Fibroblast of pulmonary artery (primary cell): ENCODE results near the gene GREM1.

ENCODE experiments used
- DNase-seq: peaks from one replicate; pipeline ENCODE4 v3.0.0-alpha.2; 2010; ENCODE audit warnings: low read depth
- H3K4me3 ChIP-seq: replicated peaks from 2 replicates; pipeline ENCODE4 v1.5.1; 2011; ENCODE audit warnings: low read depth, mild to moderate bottlenecking, control low read depth, low read length, moderate library complexity
- CTCF ChIP-seq: IDR thresholded peaks from 2 replicates; pipeline ENCODE4 v1.5.1; 2011; ENCODE audit warnings: mild to moderate bottlenecking, control low read depth, low read length, inconsistent platforms; ENCODE audit errors: missing control alignments

Gene GREM1

GRCh38 chr15:32790352-32790999 lies 72.7 kb downstream of the GREM1 start:
- no peak for DNase-seq
- no peak overlapping the region for H3K4me3 ChIP-seq

GRCh38 chr15:32792436-32792835 lies 74.6 kb downstream of the GREM1 start:
- no peak for DNase-seq
- no peak overlapping the region for H3K4me3 ChIP-seq
- TF ChIP-seq CTCF = no peak

More at GRCh38 chr15:32790352-32790999, 72.7 kb downstream of the GREM1 start:
- TF ChIP-seq CTCF = no peak
